8988T (cell line): Measurements from ENCODE around the gene ENKUR.

Experiments used
- DNase-seq: peaks from one replicate; pipeline ENCODE4 v3.0.0; 2011

The ENKUR gene

GRCh38 chr10:24938525-24938924 is 77.4 kb downstream of the ENKUR start:
- no peak for DNase-seq

- no peak for DNase-seq
Observed at GRCh38 chr10:24938076-24938475, 77.9 kb downstream of the ENKUR start.

- DNase-seq, result no peak
Observed at GRCh38 chr10:24935504-24936292, 80.3 kb downstream of the ENKUR start.
